ENCODE results near the gene FHIT.

DNA sequence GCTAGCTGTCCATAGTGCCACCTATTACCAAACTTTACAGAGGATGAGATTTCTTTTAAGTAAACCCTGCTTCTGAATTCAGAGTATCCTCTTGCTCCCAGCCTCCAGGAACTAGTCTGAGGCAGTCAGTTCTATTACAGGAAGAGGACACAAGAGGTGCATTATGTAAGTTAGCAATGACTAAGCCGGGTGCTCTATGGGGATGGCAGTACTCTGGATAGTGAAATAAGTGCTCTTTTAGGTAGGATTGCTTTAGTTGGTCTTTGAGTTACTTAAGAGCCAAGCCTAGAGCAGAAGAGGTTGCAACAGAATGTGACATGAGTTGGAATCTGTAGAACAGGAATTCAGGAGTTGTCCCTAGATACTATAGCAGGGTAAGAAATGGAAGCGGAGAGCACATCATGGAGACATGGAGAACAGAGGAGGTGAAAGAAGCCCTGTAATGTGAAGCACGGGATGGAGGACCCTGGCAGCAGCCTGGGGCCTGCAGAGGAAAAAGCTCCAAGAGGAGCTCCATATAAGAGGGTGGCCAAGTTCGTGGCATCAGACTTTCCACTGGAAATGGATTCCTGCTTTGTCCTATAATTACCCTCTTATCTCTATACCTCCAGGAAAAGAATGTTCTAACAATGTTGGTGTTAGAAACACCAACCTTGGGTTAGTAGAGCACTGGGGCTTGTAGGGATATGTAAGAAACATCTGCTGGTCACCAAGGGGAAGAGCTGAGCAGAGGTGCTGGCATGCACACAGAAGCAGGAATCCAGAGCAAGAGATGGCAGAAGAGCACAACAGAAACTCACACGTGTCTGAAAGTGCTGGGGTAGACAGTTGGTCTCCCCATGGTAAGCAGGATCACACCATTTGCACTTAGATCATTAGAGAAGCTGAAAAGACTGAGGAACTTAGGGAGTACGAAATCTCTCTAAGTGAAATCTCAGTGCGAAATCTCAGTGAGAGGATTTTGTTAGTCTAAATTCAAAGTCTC is 851.1 kb downstream of the FHIT start:
- TF ChIP-seq EZH2 (IDR thresholded peaks at IDR 0.05; ENCODE audit: insufficient read depth, poor library complexity, severe bottlenecking), result no peak
- no peak for TF ChIP-seq EZH2phosphoT487 (IDR thresholded peaks at IDR 0.05; ENCODE audit: insufficient read depth, low read depth)

All from GM23248 (cell line).